SH-SY5Y (cell line): ENCODE measurements around the gene B3GNT3.

Source experiments
- GATA2 ChIP-seq: IDR thresholded peaks from 2 replicates; pipeline ENCODE4 v1.6.1; 2011; ENCODE audit warnings: mild to moderate bottlenecking, low read depth, low read length
- GATA3 ChIP-seq: IDR thresholded peaks from 2 replicates; pipeline ENCODE4 v1.6.1; 2011; ENCODE audit warnings: low read depth, mild to moderate bottlenecking, low read length, moderate library complexity

- no peak for TF ChIP-seq GATA3
- no peak for TF ChIP-seq GATA2
These were observed 38.8 kb upstream of the B3GNT3 start for GRCh38 chr19:17755977-17756670.
